Liver (tissue), 9 donors: ENCODE results near the gene IFITM5. TPM values are rescaled to one million over a fixed set of nuclear protein-coding genes. Genes with fewer than 3 reads are reported as not detected.

ENCODE experiments used
- DNase-seq: peaks from one replicate; pipeline ENCODE4 v3.0.0-alpha.2; 2017; ENCODE audit warnings: low spot score
- H3K27ac ChIP-seq, 2 donors: one replicate each; pipeline ENCODE4 v1.7.0; 2013; ENCODE audit warnings: inconsistent platforms in 2 of 2, low read length in 2 of 2, control low read depth in 1 of 2, low read depth in 1 of 2, mild to moderate bottlenecking in 1 of 2
- H3K27me3 ChIP-seq, 4 donors: one replicate each; pipeline versions ENCODE4 v1.6.1 to v1.7.0; 2013; ENCODE audit warnings: low read length in 3 of 4, inconsistent platforms in 1 of 4, mild to moderate bottlenecking in 1 of 4, moderate library complexity in 1 of 4; ENCODE audit not compliant: control insufficient read depth in 4 of 4, insufficient read depth in 4 of 4
- H3K36me3 ChIP-seq, 4 donors: one replicate each; pipeline versions ENCODE4 v1.6.1 to v1.7.0; 2013; ENCODE audit warnings: low read length in 3 of 4, mild to moderate bottlenecking in 3 of 4, low read depth in 1 of 4, moderate library complexity in 1 of 4; ENCODE audit not compliant: control insufficient read depth in 4 of 4, insufficient read depth in 3 of 4
- H3K4me1 ChIP-seq, 4 donors: one replicate each; pipeline versions ENCODE4 v1.6.1 to v1.7.0; 2013; ENCODE audit warnings: low read length in 3 of 4, mild to moderate bottlenecking in 3 of 4, moderate library complexity in 1 of 4; ENCODE audit not compliant: control insufficient read depth in 4 of 4, insufficient read depth in 4 of 4
- H3K4me3 ChIP-seq, 3 donors: one replicate each; pipeline versions ENCODE4 v1.6.1 to v1.7.0; 2013; ENCODE audit warnings: low read length in 3 of 3, control low read depth in 1 of 3, low read depth in 1 of 3, mild to moderate bottlenecking in 1 of 3
- H3K9ac ChIP-seq, 2 donors: one replicate each; pipeline ENCODE4 v1.7.0; 2013; ENCODE audit warnings: low read length in 2 of 2, mild to moderate bottlenecking in 2 of 2, moderate library complexity in 2 of 2, control low read depth in 1 of 2, low read depth in 1 of 2
- H3K9me3 ChIP-seq, 4 donors: one replicate each; pipeline versions ENCODE4 v1.6.1 to v1.7.0; 2013; ENCODE audit warnings: low read length in 3 of 4; ENCODE audit not compliant: control insufficient read depth in 4 of 4
- ATF3 ChIP-seq: IDR thresholded peaks from 2 replicates; pipeline ENCODE4 v1.6.1; 2016; ENCODE audit warnings: antibody characterized with exemption
- CTCF ChIP-seq: fragments of 150-350 bp; IDR thresholded peaks from 2 replicates; pipeline ENCODE4 v1.5.1; 2017; ENCODE audit warnings: improper control_type of control experiment, low read depth, low read length; ENCODE audit not compliant: missing input control
- EGR1 ChIP-seq, 2 donors: IDR thresholded peaks; 2 replicates each; pipeline ENCODE4 v1.6.1; 2016 to 2018; ENCODE audit warnings: antibody characterized with exemption in 2 of 2, low read depth in 2 of 2
- FOXA1 ChIP-seq: IDR thresholded peaks from 2 replicates; pipeline ENCODE4 v1.6.1; 2016; ENCODE audit warnings: antibody characterized with exemption
- FOXA2 ChIP-seq: IDR thresholded peaks from 2 replicates; pipeline ENCODE4 v1.6.1; 2016; ENCODE audit warnings: antibody characterized with exemption
- GABPA ChIP-seq, 2 donors: IDR thresholded peaks in 1 of 2; conservative IDR thresholded peaks in 1 of 2; 2 replicates each; pipeline ENCODE4 v1.6.1; 2016; ENCODE audit warnings: antibody characterized with exemption in 2 of 2, mild to moderate bottlenecking in 1 of 2, moderate library complexity in 1 of 2
- HNF4A ChIP-seq, 2 donors: conservative IDR thresholded peaks; 2 replicates each; pipeline ENCODE4 v1.6.1; 2016; ENCODE audit warnings: antibody characterized with exemption in 2 of 2, mild to moderate bottlenecking in 2 of 2
- HNF4G ChIP-seq: IDR thresholded peaks from 2 replicates; pipeline ENCODE4 v1.6.1; 2016; ENCODE audit warnings: antibody characterized with exemption
- JUND ChIP-seq, 2 donors: IDR thresholded peaks; 2 replicates each; pipeline ENCODE4 v1.6.1; 2016; ENCODE audit warnings: antibody characterized with exemption in 2 of 2
- MAX ChIP-seq: IDR thresholded peaks from 2 replicates; pipeline ENCODE4 v1.6.1; 2016; ENCODE audit warnings: antibody characterized with exemption
- NR2F2 ChIP-seq: IDR thresholded peaks from 2 replicates; pipeline ENCODE4 v1.6.1; 2016; ENCODE audit warnings: antibody characterized with exemption
- RAD21 ChIP-seq, 2 donors: IDR thresholded peaks; 2 replicates each; pipeline ENCODE4 v1.6.1; 2016; ENCODE audit warnings: antibody characterized with exemption in 2 of 2, mild to moderate bottlenecking in 2 of 2
- REST ChIP-seq: IDR thresholded peaks from 2 replicates; pipeline ENCODE4 v1.6.1; 2016; ENCODE audit warnings: antibody characterized with exemption, mild to moderate bottlenecking
- RXRA ChIP-seq, 2 donors: IDR thresholded peaks; 2 replicates each; pipeline ENCODE4 v1.6.1; 2017 to 2018; ENCODE audit warnings: antibody characterized with exemption in 2 of 2, mild to moderate bottlenecking in 1 of 2
- SP1 ChIP-seq: IDR thresholded peaks from 2 replicates; pipeline ENCODE4 v1.6.1; 2018; ENCODE audit warnings: antibody characterized with exemption, mild to moderate bottlenecking
- TAF1 ChIP-seq: conservative IDR thresholded peaks from 2 replicates; pipeline ENCODE4 v1.6.1; 2016; ENCODE audit warnings: antibody characterized with exemption, mild to moderate bottlenecking
- YY1 ChIP-seq: IDR thresholded peaks from 2 replicates; pipeline ENCODE4 v1.6.1; 2016; ENCODE audit warnings: antibody characterized with exemption, mild to moderate bottlenecking
- ZBTB33 ChIP-seq: IDR thresholded peaks from 2 replicates; pipeline ENCODE4 v1.6.1; 2016; ENCODE audit warnings: antibody characterized with exemption
- WGBS: extraction: QIAGEN DNeasy Blood & Tissue Kit; methylation state at CpG from one replicate; pipeline ENCODE4 v1.1.7; 2013; 5-methylcytosine and 5-hydroxymethylcytosine counted together
- polyA plus RNA-seq, 2 donors: library from polyadenylated mRNA; stranded (reverse) in 1 of 2; unstranded in 1 of 2; fragments of 200-250 nt in 1 of 2; fragments of >200 nt in 1 of 2; fragmentation: Nextera tagmentation in 1 of 2; extraction: Ambion mirVana in 1 of 2; gene quantifications; one replicate each; pipeline versions ENCODE4 v1.2.1 to v1.2.3, GENCODE V29; 2013 to 2015
- total RNA-seq, 2 donors: library from RNA; depleted of rRNA; stranded (reverse); fragments of >200 nt; gene quantifications; one replicate each; pipeline ENCODE4 v1.2.3, GENCODE V29; 2014
- donor health status: healthy.
- donor health status: healthy.
- donor health status: healthy.
- donor health status: healthy.
- donor health status: healthy.

The IFITM5 gene
- total and polyA plus RNA-seq, 4 donors: not detected

- Histone ChIP-seq H3K4me3 (no peak overlapping the region), H3K36me3 (no peaks in the 10 kb centered on the region), H3K27ac (no peak overlapping the region), H3K9ac (no peak overlapping the region), H3K27me3 (no peaks in the 10 kb centered on the region), H3K9me3 (no peaks in the 10 kb centered on the region), H3K4me1 (peaks cover 2 to 9% (median 5%) of the 10 kb centered on the region in 4 donors)
- 86% methylated on average over 12 of the region's 12 CpGs for WGBS
- no peak for TF ChIP-seq HNF4A (conservative IDR thresholded peaks at IDR 0.05)
- TF ChIP-seq CTCF: no peak
- TF ChIP-seq NR2F2: no peak
- no peak for TF ChIP-seq SP1
- TF ChIP-seq MAX: no peak
- TF ChIP-seq ZBTB33: no peak
- no peak for TF ChIP-seq FOXA1
- TF ChIP-seq TAF1: no peak
- no peak for TF ChIP-seq EGR1 (IDR thresholded peaks at IDR 0.05; ENCODE audit: low read depth in 2 of 2)
- TF ChIP-seq HNF4G: no peak
- TF ChIP-seq RXRA (IDR thresholded peaks at IDR 0.05): no peak
- TF ChIP-seq FOXA2: no peak
- TF ChIP-seq JUND (IDR thresholded peaks at IDR 0.05): no peak
- no peak for TF ChIP-seq GABPA (IDR thresholded peaks at IDR 0.05 in 1 of 2, conservative IDR thresholded peaks at IDR 0.05 in 1 of 2)
- TF ChIP-seq YY1: no peak
- no peak for DNase-seq
These were observed 4.0 kb upstream of the IFITM5 start for GRCh38 chr11:303363-303762.

GRCh38 chr11:299951-300735 is 817 bp upstream of the IFITM5 start:
- Histone ChIP-seq H3K27me3 (no peaks in the 10 kb centered on the region), H3K9me3 (no peaks in the 10 kb centered on the region), H3K4me3 (no peak overlapping the region), H3K27ac (no peak overlapping the region), H3K4me1 (peaks cover 0 to 2% (median 2%) of the 10 kb centered on the region in 4 donors), H3K36me3 (no peaks in the 10 kb centered on the region), H3K9ac (no peak overlapping the region)
- DNase-seq: no peak
- TF ChIP-seq RAD21 (IDR thresholded peaks at IDR 0.05) (no peak), JUND (IDR thresholded peaks at IDR 0.05) (no peak), FOXA2 (no peak), NR2F2 (no peak), FOXA1 (no peak), CTCF (no peak), SP1 (no peak), REST (no peak), EGR1 (IDR thresholded peaks at IDR 0.05; ENCODE audit: low read depth in 2 of 2) (no peak), HNF4A (conservative IDR thresholded peaks at IDR 0.05) (no peak), YY1 (no peak), MAX (no peak), RXRA (IDR thresholded peaks at IDR 0.05) (no peak), ATF3 (no peak), HNF4G (no peak), TAF1 (no peak)
- 29% methylated on average over 20 of the region's 20 CpGs for WGBS
